ENCODE data around the gene NCKAP1.

NCKAP1 gene

GRCh38 chr2:182867426-182868053 is 170.7 kb downstream of the NCKAP1 start:
- DNase-seq, result peak; percentile 22

GRCh38 chr2:182866461-182867406 is 171.5 kb downstream of the NCKAP1 start, which contains the start of gene FRZB:
Gene FRZB, minus strand, starts transcription at chr2:182866637. Its CDS starts 85 bp downstream, at chr2:182866552.
- DNase-seq, result peak; percentile 63

GRCh38 chr2:182866095-182866460 is 172.2 kb downstream of the NCKAP1 start:
- DNase-seq, result no peak

GRCh38 chr2:182864949-182865570 is 173.2 kb downstream of the NCKAP1 start:
- no peak for DNase-seq

- no peak for DNase-seq
These were observed 174.6 kb downstream of the NCKAP1 start for GRCh38 chr2:182863642-182864041.

- no peak for DNase-seq
These were observed 176.2 kb downstream of the NCKAP1 start for GRCh38 chr2:182862091-182862490.

GRCh38 chr2:182860858-182861257 is 177.4 kb downstream of the NCKAP1 start:
- DNase-seq, result no peak
